ENCODE data around the gene MISP.

The MISP gene

DNA sequence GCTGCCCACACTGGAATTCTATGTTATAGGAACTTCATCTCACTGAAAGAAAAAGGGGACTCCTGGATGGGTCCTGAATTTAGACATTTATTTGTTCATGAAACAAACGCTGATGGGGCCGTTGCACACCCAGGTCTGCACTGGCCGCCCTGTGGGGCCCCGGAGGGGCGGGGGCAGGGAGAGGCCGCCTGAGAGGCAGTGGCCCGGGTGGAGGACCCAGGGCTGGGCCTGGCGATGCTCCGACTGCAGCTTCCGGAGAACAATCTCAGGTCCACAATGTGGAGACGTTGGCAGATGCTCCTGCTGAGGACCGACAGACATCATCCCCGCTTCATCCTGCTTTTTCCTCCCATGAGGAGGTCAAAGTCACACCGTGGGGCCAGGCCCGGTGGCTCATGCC is 30.0 kb downstream of the MISP start:
- no peak for TF ChIP-seq CTCF (IDR thresholded peaks at IDR 0.05; ENCODE audit: low read depth, low read length)
- H3K4me3 ChIP-seq (ENCODE audit: low read depth, low read length) = no peak overlapping the region

DNA sequence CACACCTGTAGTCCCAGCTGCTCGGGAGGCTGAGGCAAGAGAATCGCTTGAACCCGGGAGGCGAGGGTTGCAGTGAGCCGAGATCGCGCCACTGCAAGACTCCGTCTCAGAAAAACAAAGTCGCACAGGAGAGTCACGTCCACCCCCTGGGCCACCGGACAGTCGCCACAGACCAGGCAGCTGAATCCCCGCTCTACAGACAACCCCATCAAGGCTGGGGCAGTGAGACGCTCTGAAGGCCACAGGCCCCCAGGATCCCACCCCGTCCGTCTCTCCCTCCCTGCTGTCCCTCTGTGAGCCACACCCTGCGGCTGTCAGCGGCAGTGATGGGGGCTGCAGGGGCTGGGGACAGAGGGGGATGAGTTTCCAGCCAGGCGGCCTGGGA is 30.9 kb downstream of the MISP start:
- H3K4me3 ChIP-seq (ENCODE audit: low read depth, low read length) = peak overlapping the region; percentile 44
- TF ChIP-seq CTCF (IDR thresholded peaks at IDR 0.05; ENCODE audit: low read depth, low read length) = no peak

GRCh38 chr19:782185-782877 is 31.4 kb downstream of the MISP start:
- no peak for TF ChIP-seq CTCF (IDR thresholded peaks at IDR 0.05; ENCODE audit: low read depth, low read length)
- H3K4me3 ChIP-seq (ENCODE audit: low read depth, low read length) = peak overlapping the region; percentile 44

DNA sequence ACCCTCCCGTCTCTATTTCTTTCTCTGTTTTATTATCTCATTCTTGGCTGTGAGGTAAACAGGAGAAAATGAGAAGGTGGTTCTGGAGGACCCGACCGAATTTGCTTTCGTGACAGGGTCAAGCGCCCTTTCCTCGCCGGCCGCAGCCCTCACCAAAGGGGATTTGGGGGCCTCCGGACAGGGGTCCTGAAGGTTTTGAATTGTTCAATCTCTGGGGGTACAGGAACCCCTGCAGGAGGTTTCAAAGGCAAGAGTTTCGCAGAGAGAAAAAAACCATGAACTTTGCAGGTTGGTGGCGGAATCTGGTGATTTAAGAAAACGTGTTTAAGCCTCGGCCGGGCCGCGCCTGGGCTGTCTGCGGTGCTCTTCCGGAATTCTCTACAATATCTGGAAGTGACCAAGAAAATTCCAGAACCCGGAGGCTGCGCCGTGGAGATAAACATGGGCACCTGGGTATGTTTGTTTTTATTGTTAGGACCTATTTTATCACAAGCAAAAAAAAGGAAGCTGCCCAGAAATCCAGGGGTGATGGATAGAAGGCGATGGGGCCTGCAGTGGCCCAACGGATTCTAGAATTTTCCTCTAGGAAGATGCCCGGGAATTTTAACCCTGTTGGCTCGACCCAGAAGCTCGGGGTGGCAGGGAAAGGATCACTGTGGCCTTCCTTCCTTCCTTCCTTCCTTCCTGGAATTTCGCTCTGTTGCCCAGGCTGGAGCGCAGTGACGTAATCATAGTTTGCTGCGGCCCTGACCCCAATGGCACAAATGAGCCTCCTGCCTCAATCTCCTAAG is 32.2 kb downstream of the MISP start:
- no peak for TF ChIP-seq CTCF (IDR thresholded peaks at IDR 0.05; ENCODE audit: low read depth, low read length)
- H3K4me3 ChIP-seq (ENCODE audit: low read depth, low read length) = peak overlapping the region; percentile 44

- H3K4me3 ChIP-seq (ENCODE audit: low read depth, low read length) = no peak overlapping the region
- no peak for TF ChIP-seq CTCF (IDR thresholded peaks at IDR 0.05; ENCODE audit: low read depth, low read length)
These were observed 33.6 kb downstream of the MISP start for GRCh38 chr19:784541-784940.

GRCh38 chr19:787536-787935 is 36.6 kb downstream of the MISP start:
- no peak for TF ChIP-seq CTCF (IDR thresholded peaks at IDR 0.05; ENCODE audit: low read depth, low read length)
- no peak overlapping the region for H3K4me3 ChIP-seq (ENCODE audit: low read depth, low read length)

GRCh38 chr19:788686-788982 is 37.7 kb downstream of the MISP start:
- no peak overlapping the region for H3K4me3 ChIP-seq (ENCODE audit: low read depth, low read length)
- no peak for TF ChIP-seq CTCF (IDR thresholded peaks at IDR 0.05; ENCODE audit: low read depth, low read length)

All from WI38 (cell line).